ENCODE results near the gene GNAZ.

The GNAZ gene

DNA sequence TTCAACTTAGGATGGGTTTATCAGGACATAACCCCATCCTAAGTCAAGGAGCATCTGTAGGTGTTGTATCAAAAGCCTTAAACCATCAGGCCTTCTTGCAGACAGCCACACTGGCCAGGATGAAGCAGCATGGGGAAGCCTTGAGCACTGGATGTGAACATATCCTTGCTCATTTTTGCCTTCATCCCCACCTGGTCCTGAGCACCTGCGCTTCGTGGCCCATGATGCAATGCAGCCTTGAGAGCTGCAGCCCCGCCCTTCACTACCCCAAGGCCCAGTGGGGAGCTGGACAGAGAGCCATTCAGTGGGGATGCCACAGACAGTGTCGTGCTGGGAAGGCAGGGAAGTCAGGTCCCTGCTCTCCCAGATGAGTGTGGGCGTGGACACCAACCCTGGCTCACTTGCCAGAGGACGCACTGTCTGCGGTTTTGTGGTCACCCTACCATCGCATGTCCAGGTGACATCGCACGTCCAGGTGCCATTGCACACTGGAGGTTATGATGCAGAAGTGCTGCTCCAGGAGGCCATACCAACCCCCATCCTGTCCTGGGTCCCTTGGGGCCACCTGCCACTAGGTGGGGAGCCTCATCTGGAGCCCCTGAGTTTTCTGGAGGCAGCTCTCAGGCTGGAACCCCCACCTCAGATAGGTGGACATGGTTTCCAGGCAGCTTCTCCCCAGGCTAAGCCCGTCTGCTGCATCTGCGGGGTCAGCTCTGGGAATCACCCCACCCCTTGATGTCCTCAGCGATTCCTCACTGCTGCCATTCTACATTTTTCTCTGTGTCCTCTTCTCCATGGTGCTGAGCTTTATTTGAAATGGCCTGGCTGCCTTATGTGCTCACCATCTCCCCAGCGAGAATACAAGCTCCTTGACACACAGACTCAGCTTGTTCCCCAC, 14.4 kb downstream of the GNAZ start:
- Histone ChIP-seq H3K4me1 (ENCODE audit: control insufficient read depth, low read length) (peaks cover 7% of the 10 kb centered on the region; the same call in 1 of the 2 replicates), H3K9me3 (ENCODE audit: control insufficient read depth, insufficient read depth, low read length) (no peaks in the 10 kb centered on the region), H3F3A (ENCODE audit: control insufficient read depth, insufficient read depth) (no peaks in the 10 kb centered on the region), H3K4me2 (ENCODE audit: low read length) (no peak overlapping the region), H3K79me2 (ENCODE audit: control insufficient read depth, low read length) (no peaks in the 10 kb centered on the region; the same call in 1 of the 2 replicates), H4K20me1 (ENCODE audit: control insufficient read depth, insufficient read depth, low read depth, low read length) (no peaks in the 10 kb centered on the region; the same call in 1 of the 2 replicates), H3K36me3 (ENCODE audit: control insufficient read depth, low read length) (no peaks in the 10 kb centered on the region), H3K27me3 (ENCODE audit: control insufficient read depth, low read length) (no peaks in the 10 kb centered on the region), H3K4me3 (ENCODE audit: low read length) (no peak overlapping the region), H3K9me2 (replicated peaks; ENCODE audit: control insufficient read depth, low read length) (no peaks in the 10 kb centered on the region), H3K27ac (ENCODE audit: low read depth, low read length) (no peak overlapping the region)
- TF ChIP-seq EZH2phosphoT487 (IDR thresholded peaks at IDR 0.05; ENCODE audit: borderline replicate concordance, low read length) = no peak
- TF ChIP-seq CTCF (IDR thresholded peaks at IDR 0.05; ENCODE audit: low read depth, low read length, poor library complexity, severe bottlenecking) = no peak

GRCh38 chr22:23085351-23085671, 15.0 kb downstream of the GNAZ start:
- no peaks in the 10 kb centered on the region for H3K9me3 ChIP-seq (ENCODE audit: control insufficient read depth, insufficient read depth, low read length)
- H3K4me1 ChIP-seq (ENCODE audit: control insufficient read depth, low read length) = peaks cover 7% of the 10 kb centered on the region; the same call in 1 of the 2 replicates

DNA sequence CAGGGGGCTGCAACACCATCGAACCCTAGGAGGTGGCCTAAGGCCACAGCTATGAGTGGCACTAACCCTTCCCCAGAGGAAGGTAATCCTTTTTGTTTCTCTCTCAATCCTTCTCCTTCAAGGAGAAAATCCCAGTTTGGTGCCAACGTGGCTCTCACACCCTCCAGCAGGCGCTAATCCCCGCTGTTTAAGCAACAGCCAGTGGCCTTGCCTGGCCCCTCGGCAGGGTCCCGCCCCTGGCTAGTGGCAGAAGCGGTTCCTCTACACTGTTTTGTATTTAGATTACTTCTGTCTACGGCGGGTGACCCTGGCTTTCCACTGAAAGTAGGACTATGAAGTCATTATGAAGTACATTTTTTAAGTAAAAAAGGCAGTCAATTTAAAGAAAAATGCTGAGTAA, 15.5 kb downstream of the GNAZ start:
- TF ChIP-seq EZH2phosphoT487 (IDR thresholded peaks at IDR 0.05; ENCODE audit: borderline replicate concordance, low read length) (no peak), CTCF (IDR thresholded peaks at IDR 0.05; ENCODE audit: low read depth, low read length, poor library complexity, severe bottlenecking) (no peak)
- Histone ChIP-seq H3K27ac (ENCODE audit: low read depth, low read length) (no peak overlapping the region), H3K36me3 (ENCODE audit: control insufficient read depth, low read length) (no peaks in the 10 kb centered on the region), H3K4me1 (ENCODE audit: control insufficient read depth, low read length) (peaks cover 6% of the 10 kb centered on the region; the same call in 1 of the 2 replicates), H3K4me2 (ENCODE audit: low read length) (no peak overlapping the region), H3F3A (ENCODE audit: control insufficient read depth, insufficient read depth) (no peaks in the 10 kb centered on the region), H3K9me2 (replicated peaks; ENCODE audit: control insufficient read depth, low read length) (no peaks in the 10 kb centered on the region), H3K27me3 (ENCODE audit: control insufficient read depth, low read length) (no peaks in the 10 kb centered on the region), H3K79me2 (ENCODE audit: control insufficient read depth, low read length) (no peaks in the 10 kb centered on the region; the same call in 1 of the 2 replicates), H4K20me1 (ENCODE audit: control insufficient read depth, insufficient read depth, low read depth, low read length) (no peaks in the 10 kb centered on the region; the same call in 1 of the 2 replicates), H3K4me3 (ENCODE audit: low read length) (no peak overlapping the region), H3K9me3 (ENCODE audit: control insufficient read depth, insufficient read depth, low read length) (no peaks in the 10 kb centered on the region)

More at GRCh38 chr22:23085351-23085671, 15.0 kb downstream of the GNAZ start:
- no peaks in the 10 kb centered on the region for H3K9me2 ChIP-seq (replicated peaks; ENCODE audit: control insufficient read depth, low read length)
- no peak overlapping the region for H3K27ac ChIP-seq (ENCODE audit: low read depth, low read length)
- no peaks in the 10 kb centered on the region for H3K27me3 ChIP-seq (ENCODE audit: control insufficient read depth, low read length)
- H3F3A ChIP-seq (ENCODE audit: control insufficient read depth, insufficient read depth) = no peaks in the 10 kb centered on the region
- H3K36me3 ChIP-seq (ENCODE audit: control insufficient read depth, low read length) = no peaks in the 10 kb centered on the region
- no peak overlapping the region for H3K4me2 ChIP-seq (ENCODE audit: low read length)
- no peak overlapping the region for H3K4me3 ChIP-seq (ENCODE audit: low read length)
- no peaks in the 10 kb centered on the region; the same call in 1 of the 2 replicates for H4K20me1 ChIP-seq (ENCODE audit: control insufficient read depth, insufficient read depth, low read depth, low read length)
- TF ChIP-seq EZH2phosphoT487 (IDR thresholded peaks at IDR 0.05; ENCODE audit: borderline replicate concordance, low read length) (no peak), CTCF (IDR thresholded peaks at IDR 0.05; ENCODE audit: low read depth, low read length, poor library complexity, severe bottlenecking) (no peak)
- H3K79me2 ChIP-seq (ENCODE audit: control insufficient read depth, low read length) = no peaks in the 10 kb centered on the region; the same call in 1 of the 2 replicates
